Fibroblast of skin of right biceps (primary cell): ENCODE measurements around the gene DARS1.
A peak's percentile ranks its signal among the peaks of the same experiment; 100 is the strongest.
"Not testable (repeated sequence)": the region's sequence is repeated elsewhere in the genome, so short reads cannot be mapped to it uniquely, and the experiment has no call there.

ENCODE experiments used
- DNase-seq: peaks from one replicate; pipeline ENCODE4 v3.0.0-alpha.2; 2013

The DARS1 gene

DNA sequence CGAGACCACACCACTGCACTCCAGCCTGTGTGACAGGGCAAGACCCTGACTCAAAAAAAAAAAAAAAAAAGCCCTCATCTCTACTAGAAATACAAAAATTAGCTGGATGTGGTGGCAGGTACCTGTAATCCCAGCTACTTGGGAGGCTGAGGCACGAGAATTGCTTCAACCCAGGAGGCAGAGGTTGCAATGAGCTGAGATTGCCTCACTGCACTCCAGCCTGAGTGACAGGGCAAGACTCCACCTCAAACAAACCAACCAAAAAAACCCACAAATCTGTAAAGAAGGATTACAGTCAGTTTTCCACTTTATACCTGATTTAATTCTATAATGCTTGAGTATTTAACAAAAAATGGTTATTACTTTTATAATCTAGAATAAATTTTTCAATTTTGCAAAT, 9.7 kb downstream of the DARS1 start:
- no peak for DNase-seq

DNA sequence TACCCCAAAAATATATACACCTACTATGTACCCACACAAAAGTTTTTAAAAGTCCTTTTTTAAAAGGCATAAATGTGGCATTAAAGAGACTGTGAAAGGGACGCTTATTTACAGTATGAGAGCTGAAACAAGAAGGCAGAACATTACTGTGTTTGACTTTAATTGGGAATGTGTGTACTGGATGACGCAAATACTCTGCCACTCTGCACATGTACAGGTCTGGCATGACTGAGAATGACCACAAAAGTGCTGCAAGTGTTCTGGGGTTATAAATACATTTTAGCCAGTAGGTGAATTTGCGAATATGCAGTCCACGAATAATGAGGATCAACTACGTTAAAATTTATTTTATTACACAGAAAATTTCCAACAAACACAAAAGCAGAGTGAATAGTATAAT, 11.4 kb downstream of the DARS1 start:
- no peak for DNase-seq

DNA sequence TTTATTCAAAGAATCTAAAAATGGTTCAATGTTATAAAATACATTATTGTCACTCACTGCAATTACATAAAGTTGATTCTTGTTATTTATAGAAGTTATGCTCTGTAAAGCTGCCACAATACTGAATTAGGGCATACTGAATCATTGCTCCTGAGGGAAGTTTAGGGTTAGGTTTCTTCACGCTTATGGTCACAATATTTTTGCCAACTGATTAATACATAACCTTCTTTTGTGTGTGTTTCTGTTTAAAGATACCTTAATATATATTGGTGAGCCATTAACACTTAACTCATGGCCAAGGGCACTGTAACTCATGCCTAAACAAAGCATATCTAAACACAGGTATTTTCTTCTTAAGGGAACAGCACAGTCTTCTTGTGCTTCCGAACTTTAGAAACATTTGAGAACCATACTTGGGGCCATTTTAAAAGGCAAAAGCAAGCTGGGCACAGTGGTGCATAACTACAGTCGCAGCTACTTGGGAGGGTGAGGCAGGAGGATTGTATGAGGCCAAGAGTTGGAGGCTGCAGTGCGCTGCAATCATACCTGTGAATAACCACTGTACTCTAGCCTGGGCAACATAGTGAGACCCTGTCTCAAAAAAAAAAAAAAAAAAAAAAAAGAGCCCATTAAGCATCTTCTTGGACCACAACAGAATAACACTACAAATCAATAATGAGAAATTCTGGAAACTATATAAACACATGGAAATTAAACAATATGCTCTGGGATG, 15.6 kb downstream of the DARS1 start:
- DNase-seq, result no peak

DNA sequence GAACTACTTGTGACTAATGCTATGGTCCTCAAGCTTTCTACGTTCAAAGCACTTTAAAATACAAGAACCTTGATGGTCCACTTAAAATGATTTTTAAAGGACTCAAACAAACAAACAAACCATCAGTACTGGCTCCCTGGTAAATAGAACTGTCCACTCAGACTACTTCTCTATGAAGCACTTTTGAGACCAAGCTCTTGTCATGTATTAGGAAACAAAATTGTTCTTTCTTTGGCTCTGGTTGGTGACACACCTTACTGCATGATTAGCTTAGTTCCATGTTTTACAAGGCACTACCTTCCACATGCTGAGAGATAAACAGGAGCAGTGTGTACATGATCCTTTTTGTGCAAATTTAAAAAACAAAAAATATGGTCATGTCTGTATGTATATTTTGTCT, 19.7 kb downstream of the DARS1 start:
- DNase-seq, result no peak

DNA sequence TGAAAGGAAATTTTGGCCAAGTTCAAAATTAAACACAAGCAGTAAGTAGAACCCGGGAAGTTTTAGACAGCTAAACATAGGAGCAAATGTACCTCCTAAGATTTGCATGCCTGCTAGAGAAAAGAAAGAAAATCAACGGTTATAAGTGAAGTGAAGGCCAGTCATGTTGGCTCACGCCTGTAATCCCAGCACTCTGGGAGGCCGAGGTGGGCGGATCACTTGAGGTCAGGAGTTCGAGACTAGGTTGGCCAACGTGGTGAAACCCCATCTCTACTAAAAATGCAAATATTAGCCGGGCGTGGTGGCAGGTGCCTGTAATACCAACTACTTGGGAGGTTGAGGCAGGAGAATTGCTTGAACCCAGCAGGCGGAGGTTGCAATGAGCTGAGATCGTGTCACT, 21.0 kb downstream of the DARS1 start:
- not testable (repeated sequence) for DNase-seq

DNA sequence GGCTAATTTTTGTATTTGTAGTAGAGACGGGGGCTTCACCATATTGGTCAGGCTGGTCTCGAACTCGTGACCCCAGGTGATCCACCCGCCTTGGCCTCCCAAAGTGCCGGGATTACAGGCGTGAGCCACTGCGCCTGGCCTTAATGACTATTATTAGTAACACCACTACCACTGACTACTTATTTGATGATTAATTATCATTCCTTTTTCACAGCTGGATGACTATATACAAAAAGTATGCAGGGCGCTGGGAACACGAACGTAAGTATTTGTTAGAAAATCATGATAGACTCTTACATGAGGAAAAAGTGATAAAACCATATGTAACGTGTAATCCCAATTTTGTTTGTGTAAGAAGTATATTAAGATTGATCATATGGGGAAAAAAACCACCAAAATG, 21.6 kb downstream of the DARS1 start:
- DNase-seq, result peak; percentile 71

DNA sequence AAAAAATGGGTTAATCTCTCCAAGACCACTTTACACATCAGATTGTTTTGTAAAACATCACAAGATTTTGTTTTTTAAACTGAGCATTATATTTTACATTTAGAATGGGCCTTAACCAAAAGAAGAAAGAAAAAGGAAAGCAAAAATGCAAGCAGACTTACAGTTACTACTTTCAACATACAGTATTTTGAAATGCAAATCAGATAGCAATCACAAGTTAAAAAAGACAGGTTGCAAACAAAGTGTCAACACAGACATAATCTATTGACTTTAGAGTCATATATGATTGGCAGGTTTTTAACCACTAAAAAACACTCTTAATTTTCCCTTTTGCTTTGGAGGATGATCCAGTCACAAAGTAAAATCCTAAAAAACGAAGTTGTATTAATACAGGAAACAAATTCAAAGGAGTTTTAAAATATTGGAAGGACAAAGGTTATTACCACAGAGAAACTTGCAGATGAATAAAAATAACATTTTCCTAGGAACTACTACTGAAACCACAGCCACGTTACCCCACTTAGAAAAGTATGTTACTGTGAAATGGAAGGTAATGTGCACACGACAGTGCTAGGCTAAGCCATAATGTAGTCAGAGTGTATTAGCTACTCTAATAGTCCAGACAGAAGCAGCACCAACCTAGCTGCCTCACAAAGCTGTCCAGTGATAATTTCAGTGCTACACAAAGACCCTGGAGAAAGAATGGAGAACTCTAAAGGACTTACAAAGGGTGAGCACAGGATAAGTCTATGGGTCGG, 22.9 kb downstream of the DARS1 start:
- DNase-seq, result no peak

DNA sequence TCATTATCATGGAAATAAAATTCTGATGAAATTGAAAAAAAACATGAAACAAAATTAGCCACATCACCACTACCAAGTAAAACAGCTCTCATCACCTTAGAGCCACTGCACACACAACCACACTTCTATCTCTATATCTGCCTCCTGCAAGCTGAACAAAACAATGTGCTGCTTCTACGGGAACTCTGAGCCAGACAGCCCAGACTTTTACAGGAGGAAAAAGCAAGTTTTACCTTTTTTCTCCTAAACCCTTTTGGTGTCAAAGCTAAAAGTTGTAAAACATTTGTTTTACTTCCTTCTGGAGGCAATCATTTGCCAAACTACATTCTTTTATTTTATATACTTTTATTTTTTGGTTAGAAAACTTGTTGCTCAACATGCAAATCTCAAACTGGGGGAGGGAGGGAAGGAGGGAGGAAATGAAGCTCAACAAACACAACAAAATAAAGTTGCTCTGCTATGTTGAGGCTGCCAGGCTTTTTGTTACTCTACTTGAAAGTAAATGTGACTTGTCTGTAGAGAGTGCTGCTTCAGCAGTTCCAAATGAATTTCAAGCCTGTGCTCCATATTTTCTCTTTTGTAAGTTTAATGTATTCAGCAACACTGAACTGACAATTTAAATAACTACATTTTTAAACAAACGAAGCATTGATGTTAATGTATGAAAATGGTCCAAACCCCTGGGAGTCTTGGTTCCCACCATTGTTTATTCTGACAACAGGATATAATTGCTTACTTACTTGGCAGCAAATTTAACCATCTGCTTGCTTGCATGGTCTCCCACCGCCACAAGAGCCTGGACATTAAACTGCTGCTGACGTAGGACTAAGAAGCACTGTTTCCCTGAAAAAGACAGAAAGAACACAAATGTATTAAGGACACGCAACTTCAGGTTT, 24.5 kb downstream of the DARS1 start:
- DNase-seq, result peak; percentile 7

DNA sequence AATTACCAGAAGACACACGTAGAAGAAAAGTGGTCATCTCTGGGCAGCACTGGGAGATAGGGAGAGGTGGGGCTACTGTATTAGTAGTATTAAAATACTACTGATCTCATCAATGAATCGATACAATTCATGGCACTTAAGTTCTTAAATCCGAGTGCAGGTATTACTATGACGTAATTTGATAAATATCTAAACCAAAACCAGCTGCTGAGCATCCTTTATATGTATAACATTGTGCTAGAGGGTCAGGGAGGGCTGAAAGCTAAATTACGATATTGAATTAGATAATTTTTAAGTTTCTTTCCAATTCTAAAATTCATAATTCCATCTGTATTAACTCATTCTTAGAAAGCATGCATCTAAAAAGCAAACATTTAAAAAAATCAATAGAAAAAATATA, 25.3 kb downstream of the DARS1 start:
- no peak for DNase-seq

DNA sequence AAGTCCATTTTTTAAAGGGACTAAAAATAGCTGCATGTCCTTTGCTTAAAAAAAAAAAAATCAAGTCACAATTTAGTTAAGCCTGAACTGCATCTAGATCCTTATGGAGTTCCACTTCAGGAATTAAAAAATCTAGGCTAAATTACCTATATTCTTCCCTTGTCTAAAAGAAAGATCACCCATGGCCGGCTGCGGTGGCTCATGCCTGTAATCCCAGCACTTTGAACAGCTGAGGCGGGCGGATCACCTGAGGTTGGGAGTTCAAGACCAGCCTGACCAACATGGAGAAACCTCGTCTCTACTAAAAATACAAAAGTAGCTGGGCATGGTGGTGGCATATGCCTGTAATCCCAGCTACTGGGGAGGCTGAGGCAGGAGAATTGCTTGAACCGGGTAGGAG, 26.5 kb downstream of the DARS1 start:
- DNase-seq, result not testable (repeated sequence)

DNA sequence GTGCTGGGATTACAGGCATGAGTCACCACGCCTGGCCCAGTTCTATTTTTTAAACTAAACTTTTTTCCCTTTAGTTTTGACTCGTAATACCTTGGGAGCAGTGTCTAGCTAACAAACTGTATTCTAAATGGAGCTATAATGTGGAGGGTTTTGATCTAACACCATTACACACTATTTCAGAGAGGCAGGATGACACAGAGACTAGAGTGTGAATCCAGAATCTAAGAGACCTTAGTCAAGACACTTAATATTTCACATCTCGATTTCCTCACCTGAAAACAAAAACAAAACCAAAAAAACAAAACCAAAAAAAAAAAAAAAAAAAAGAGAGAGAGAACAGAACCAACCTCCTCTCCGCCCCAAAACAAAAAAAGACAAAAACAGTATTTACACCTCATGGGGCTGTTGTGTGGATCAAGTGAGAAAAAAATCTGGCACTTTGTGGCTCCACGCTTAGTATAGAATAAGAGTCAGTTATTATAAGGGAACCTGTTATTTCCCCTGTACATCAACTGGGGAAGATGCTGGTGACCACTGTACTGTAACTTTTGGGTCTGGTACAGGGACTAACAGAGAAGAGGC, 31.3 kb downstream of the DARS1 start:
- DNase-seq, result no peak

DNA sequence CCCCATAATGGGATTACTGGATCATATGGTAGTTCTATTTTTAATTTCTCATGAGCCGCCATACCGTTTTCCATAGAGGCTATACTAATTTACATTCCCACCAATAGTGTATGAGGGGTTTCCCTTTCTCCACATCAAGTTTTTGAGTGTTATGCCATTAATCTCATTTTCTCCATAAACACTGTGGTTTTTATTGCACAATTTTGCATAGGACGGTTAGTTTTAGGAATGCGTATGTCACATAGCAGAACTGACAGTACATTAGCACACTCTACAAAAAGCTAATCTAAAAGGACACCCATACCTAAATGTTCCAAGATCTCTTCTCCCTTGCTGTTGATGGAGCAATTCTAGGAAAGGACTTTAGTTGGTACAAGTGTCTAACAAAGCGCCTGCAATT, 32.5 kb downstream of the DARS1 start:
- peak; percentile 49 for DNase-seq

DNA sequence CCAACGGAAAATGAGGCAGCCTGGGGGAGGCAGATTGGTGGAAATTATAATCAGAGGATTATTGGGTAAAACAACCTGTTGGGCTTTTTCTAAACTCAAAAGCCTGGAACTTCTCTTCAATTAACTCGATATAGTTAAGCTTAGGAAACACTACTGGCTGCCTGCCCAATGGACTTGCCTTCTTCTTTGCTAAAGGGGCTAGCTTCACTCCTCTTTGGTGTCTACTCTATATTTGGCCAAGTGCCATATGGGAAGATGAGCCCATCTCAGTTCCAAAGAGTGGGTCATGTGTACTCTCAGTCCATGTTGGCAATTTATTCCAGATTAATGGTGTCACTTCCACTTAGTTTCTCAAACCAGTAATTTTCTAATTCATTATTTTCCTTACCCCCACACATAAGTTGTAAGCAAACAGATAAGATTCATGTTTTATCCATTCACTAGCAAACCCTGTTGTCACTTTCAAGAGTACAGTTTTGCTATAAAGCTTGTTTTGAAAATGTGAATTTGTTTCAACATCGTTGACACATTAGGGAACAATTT, 34.3 kb downstream of the DARS1 start:
- DNase-seq, result no peak

DNA sequence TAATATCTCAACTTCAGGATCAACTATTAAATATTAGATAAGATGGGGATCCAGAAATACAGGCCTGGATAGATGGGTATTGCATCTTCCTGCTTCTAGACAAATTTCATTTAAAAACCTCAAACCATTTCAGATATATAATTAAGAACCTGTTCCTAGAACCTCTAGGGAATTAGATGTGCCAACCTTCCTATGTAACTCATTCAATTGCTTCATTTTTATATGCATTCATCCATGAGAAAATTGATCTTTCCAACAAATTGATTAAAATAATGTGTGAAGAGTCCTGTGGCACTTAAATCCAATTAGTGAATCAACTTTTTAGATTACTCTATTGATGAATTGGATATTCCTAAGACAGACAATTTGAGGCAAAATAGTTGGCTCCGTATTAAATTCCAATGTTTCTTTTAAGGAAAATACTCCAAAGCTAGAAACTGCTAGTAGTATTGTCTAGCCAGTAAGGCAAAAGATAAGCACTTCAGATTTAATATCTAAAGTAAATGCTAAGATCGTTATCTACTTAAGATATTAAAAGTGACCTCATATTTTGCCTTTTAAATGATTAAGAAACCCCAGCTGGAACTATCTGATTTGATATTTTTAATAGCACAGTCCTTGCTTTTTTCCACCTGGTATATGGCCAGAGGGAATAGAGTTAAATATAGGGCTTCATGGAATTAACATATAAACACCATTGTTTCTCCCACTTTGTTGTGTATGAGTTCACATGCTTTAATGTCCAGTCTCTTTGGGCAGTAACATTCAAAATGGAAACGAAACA, 35.8 kb downstream of the DARS1 start:
- no peak for DNase-seq

DNA sequence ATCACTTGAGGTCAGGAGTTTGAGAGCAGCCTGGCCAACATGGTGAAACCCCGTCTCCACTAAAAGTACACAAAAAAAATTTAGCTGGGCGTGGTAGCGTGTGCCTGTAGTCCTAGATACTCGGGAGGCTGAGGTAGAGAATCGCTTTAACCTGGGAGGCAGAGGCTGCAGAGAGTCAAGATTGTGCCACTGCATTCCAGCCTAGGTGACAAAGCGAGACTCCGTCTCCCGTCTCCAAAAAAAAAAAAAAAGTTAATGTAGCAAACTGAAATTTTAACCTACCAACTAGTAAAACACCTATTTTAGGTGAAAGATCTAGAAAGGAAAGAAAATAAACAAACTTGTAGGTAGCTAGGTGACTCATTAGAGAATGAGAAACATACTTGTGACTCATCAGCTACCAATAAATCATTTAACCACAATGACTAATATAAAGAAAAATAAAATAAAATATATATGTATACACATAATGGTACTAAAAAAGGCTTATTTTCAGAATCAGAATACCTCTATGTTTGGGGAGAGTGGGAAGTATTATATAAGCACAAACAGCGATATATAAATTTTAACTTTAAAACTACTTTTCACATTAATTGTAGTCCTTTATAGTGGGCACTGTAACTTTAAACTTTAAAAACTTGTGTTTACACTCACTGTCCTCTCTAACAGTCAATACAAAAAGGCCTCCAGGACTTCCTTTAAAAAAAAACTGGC, 36.6 kb downstream of the DARS1 start:
- DNase-seq, result peak; percentile 72

DNA sequence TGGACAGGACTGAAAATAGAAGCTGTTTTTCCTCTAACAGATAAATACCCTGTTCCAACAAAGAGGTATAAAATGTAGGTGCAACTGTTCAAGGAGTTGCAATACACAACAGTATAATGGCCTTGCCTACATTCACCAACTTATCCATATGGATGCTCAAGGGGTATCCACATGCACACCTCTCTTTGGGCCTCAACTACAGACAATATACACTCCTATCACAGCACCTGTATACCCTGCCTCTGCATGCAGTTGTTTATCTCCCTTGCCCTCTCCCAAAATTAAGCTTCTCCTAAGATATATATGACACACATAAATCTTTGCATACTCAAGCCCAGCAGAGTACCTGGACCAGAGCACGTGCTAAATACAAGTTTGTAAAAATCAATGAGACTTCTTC, 37.3 kb downstream of the DARS1 start:
- no peak for DNase-seq

DNA sequence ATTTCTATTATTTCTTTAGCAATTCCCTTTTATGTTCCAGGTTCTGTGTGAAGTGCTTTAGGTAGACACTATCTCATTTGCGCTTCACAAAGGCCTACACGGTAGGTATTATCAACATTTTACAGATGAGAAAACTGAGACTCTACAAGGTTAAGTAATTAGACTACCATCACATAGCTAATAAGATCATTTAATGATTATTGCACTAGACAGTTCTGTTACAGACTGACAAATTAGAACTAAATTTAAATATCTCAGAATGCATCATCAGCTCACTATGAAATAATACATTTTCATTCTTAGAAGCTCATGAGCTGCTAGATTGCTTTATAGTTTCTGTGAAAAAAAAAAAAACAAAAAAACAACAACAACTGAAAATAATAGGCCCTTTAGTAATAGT, 37.9 kb downstream of the DARS1 start:
- DNase-seq, result no peak

DNA sequence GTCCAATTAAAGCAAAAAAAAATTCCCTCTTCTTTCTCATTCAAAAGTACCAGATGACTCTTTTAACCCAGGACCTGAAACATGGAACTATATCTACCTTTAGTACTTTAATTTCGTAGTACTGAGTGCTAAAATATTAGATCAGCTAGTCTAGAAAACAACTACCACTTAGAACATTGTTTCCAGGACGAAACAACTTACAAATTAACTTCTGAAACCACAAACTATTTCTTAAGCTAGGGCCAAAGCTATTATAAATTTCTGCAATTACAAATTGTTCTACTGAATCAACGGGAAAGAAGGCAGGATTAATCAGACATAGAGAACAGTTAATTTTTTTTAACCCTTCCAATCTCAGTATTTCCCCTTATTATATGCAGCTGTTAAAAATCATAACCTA, 39.9 kb downstream of the DARS1 start:
- DNase-seq, result no peak

DNA sequence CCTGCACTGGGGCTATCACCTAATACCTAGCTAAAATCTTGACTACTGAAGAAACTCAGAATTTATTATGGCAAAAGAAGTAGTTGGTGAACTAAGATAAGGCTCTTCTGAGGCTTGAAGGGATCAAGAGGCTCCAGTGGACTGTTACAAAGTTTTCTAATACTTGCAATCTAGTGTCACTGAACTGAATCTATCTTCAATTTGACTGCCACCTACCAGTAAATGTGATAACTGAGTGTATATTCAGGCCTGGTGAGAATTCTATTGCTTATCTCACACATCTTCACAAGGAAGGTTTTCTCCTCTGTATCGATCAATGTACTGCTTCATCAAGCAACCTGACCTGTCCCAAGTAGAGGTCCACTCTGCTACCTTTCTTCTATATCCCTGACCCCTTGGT, 40.8 kb downstream of the DARS1 start:
- DNase-seq, result no peak

DNA sequence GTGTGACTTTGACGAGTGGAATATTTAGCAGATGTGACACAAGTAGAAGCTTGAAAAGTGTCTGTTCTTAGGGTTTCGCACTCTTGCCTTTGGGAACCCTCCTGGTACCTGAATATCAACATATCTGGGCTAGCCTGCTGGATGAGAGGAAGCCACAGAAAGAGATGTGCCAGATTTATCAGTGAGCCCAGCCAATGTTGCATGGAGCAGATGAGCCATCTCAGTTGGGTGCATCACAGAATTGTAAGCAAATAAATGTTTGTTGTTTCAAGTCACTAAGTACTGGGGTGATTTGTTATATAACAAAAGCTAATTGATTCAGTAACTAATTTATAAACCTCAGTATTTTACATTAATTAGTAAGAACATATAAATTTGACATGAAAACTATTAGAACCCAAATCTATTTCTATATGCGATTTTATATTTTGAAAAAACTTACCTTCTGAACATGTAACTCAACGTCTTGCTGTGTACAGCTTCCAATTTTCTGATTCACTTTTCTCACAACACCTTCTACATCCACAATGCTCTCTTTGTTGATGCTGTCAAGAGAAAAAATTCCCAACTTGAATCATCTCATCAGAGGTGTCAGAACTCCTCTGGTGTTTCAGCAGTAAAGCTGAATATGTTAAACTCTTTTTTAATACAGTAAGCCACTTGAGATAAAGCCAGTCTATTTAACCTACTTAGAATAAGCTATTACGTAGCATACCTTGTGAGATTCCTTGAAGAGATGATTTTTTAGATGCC, 42.3 kb downstream of the DARS1 start:
- DNase-seq, result no peak

DNA sequence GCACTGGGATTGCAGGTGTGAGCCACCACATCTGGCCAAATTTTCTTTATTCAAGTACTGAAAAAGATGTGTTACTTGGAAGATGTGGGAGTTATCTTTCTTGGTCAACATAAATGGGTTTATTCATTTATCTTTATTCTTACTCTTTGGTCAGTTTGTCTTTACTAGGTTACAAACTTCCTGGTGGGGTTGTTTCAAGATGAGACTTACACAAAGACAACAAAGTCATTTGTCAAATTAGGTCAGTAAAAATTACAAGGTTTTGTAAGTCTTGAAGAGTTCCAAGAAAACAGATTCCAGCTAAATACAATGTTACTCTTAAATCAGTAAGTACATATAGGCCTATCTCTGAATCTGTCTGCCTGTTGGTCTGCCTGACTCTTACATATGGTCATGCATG, 48.9 kb downstream of the DARS1 start:
- no peak for DNase-seq
